ENCODE data around the gene MR1. TPM values are rescaled to one million over a fixed set of nuclear protein-coding genes. Genes with fewer than 3 reads are reported as not detected.
A peak's percentile ranks its signal among the peaks of the same experiment; 100 is the strongest.

Gene MR1
- total and polyA plus RNA-seq, 9 of the 15 experiments (the other 6 are each of a cell fraction or from before 2014, with no cell fraction given) = 9.7 to 21.7 (median 15.6) TPM

GRCh38 chr1:181036107-181036836 lies 2.5 kb downstream of the MR1 start (continued):
- TF ChIP-seq ZBTB33 (CRISPR knock-in tag; IDR thresholded peaks at IDR 0.05) (no peak), BRF2 (IDR thresholded peaks at IDR 0.05; ENCODE audit: borderline replicate concordance, insufficient read depth, insufficient read length) (no peak), ZNF124 (CRISPR knock-in tag; IDR thresholded peaks at IDR 0.05) (no peak), ZBTB11 (CRISPR knock-in tag; IDR thresholded peaks at IDR 0.05) (no peak), ZBTB26 (CRISPR knock-in tag; IDR thresholded peaks at IDR 0.05) (no peak), ARID1B (IDR thresholded peaks at IDR 0.05) (peak; percentile 58), ZFX (CRISPR knock-in tag; IDR thresholded peaks at IDR 0.05) (no peak), SPI1 (IDR thresholded peaks at IDR 0.05; ENCODE audit: borderline replicate concordance, low read depth, low read length) (no peak), EWSR1 (IDR thresholded peaks at IDR 0.05; ENCODE audit: borderline replicate concordance, low read depth, partially characterized antibody) (no peak), MTA3 (IDR thresholded peaks at IDR 0.05; ENCODE audit: borderline replicate concordance) (peak; percentile 54; the same call in 1 of the 2 replicates), ZHX1 (conservative IDR thresholded peaks at IDR 0.05; ENCODE audit: low read length) (no peak), BRD9 (IDR thresholded peaks at IDR 0.05; ENCODE audit: low read depth, partially characterized antibody) (no peak), ZNF696 (CRISPR knock-in tag; conservative IDR thresholded peaks at IDR 0.05) (no peak), PREB (CRISPR knock-in tag; IDR thresholded peaks at IDR 0.05) (no peak)
